GM20000 (cell line): ENCODE results near the gene CDH23.

Experiments
- DNase-seq: peaks from one replicate; pipeline ENCODE4 v3.0.0; 2012; ENCODE audit warnings: low spot score
- TF ChIP-seq, protein P1 (sequence below): IDR thresholded peaks from 2 replicates; pipeline ENCODE4 v1.5.1; 2012; ENCODE audit warnings: mild to moderate bottlenecking, control low read depth; ENCODE audit errors: extremely low read depth, missing control alignments

The CDH23 gene

DNA sequence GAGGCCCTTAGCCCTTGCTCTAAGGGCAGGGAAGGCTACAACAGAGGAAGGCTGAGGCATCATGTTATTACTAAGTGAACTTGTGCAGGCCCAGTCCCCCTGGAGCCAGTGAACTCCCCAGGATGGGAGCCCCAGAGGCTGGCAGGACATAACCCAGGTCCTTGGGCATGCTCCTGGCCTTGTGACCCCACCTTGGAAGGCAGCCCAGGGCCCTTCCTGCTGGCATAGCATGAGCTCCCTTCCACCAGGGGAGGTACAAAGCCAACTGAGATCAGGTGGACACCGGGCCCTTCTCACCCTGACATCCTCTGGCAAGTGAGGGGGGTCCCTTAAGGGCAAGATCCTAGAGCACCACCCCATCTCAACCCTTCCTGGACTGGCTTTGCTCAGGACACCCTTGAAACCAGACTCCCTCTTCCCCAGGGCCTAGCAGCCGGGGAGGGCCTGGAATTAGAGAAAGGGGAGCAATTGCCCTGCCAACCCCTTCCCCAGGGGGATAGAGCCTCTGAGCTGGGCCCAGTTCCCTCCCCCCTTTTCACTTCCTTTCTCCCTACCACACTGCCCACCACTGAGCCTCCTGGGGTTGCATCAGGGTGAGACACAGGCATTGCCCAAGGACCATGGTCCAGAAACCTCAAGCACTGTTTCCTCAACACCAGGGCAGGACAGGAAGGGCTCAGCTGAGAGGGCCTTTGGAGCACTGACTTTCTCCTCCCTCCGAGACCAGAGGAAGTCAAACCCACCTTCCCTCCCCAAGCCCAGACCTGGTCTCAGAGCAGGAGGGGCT lies 378.4 kb downstream of the CDH23 start:
- DNase-seq: no peak
- TF ChIP-seq, protein P1, sequence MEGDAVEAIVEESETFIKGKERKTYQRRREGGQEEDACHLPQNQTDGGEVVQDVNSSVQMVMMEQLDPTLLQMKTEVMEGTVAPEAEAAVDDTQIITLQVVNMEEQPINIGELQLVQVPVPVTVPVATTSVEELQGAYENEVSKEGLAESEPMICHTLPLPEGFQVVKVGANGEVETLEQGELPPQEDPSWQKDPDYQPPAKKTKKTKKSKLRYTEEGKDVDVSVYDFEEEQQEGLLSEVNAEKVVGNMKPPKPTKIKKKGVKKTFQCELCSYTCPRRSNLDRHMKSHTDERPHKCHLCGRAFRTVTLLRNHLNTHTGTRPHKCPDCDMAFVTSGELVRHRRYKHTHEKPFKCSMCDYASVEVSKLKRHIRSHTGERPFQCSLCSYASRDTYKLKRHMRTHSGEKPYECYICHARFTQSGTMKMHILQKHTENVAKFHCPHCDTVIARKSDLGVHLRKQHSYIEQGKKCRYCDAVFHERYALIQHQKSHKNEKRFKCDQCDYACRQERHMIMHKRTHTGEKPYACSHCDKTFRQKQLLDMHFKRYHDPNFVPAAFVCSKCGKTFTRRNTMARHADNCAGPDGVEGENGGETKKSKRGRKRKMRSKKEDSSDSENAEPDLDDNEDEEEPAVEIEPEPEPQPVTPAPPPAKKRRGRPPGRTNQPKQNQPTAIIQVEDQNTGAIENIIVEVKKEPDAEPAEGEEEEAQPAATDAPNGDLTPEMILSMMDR: no peak

DNA sequence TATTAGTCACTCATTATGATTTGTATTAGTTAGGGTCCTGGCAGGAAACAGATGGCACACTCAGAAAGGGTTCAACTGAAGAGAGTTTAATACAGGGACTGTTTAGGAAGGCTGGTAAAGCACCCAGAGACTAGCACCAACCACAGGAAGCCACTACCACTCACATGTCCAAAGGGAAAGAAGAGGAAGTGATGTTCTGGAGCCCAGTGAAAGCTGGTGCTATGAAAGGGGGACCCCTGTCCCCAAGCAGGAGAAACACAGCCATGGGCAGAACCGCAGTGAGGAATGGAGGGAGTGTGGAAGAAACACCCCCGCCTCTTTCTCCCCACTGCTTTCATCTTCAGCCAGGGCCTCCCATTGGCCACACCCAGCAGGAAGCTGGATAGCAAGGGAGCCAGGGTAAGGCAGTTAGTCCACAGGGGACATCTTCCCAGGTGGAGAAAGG lies 379.8 kb downstream of the CDH23 start:
- TF ChIP-seq, protein P1: no peak
- no peak for DNase-seq

DNA sequence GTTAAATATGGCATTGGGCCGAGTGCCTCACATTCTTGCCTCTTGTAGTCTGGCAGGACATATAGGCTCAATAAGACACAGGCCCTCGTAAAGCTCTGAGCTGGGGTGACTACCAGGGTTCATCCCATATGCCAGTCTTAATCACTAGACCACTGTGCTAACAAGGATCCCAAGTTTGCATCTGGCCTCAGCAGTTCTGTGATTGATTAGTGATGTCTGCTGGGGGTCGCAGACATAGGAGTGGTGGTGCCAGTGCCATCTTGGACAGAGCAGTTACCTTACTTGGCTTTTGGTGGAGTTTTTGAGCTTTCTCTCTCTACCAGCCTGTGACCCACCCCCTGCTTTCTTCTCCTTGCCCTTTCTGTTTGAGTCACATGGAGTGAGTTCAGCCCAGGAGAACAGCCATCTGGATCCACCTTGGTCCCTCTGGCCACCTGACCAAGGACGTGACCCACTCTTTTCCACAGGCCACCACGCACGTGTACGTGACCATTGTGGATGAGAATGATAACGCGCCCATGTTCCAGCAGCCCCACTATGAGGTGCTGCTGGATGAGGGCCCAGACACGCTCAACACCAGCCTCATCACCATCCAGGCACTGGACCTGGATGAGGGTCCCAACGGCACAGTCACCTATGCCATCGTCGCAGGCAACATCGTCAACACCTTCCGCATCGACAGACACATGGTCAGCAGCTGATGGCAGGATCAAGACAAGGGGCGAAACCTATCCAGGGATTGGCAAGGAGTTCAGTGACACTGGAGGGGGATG lies 380.7 kb downstream of the CDH23 start:
- TF ChIP-seq, protein P1: no peak
- no peak for DNase-seq

DNA sequence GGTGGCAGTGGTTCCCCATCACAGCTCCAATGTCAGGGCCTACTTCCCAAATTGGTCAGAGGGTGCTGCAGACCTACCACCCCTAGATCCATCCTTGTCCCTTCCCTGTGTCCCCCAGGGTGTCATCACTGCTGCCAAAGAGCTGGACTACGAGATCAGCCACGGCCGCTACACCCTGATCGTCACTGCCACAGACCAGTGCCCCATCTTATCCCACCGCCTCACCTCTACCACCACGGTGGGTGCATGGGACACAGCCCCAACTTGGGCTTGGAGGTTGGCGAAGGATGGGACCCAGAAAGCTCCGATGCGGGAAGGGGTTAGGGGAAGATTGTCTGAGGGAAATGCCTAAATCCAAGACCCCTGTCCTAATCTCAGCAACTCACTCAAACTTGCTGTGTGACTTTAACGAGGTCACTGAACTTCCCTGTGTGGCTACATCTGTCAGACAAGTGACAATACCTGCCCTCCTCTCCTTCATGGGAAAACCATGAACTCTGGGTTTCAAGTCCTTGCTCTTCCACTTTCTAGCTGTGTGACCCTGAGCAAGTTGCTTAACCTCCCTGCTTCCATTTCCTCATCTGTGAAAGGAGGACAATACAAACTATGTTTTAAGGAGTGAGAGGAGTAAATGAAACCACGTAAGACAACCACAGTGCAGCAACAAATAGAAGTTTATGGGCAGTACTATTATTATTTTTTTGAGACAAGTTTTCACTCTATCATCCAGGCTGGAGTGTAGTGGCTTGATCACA lies 381.5 kb downstream of the CDH23 start:
- TF ChIP-seq, protein P1: no peak
- no peak for DNase-seq

DNA sequence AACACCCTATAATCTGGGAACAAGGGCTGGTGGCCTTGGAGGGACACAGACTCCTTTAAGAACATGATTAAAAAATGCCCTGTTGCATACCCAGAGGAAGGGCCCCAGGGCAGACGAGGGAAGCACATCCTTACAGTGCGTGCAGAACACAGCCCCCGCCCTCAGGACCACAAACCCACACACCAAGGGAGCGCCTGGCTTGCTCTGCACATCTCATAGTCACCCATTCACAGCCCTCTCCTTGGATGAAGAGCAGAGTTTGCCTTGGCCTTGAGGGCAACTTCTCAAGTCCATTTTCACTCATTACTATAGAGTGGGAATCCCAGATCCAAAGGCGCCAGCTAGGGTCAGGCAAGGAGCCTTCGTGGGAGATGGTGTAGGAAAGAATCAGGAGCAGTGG lies 382.9 kb downstream of the CDH23 start:
- no peak for DNase-seq
- TF ChIP-seq, protein P1: no peak

DNA sequence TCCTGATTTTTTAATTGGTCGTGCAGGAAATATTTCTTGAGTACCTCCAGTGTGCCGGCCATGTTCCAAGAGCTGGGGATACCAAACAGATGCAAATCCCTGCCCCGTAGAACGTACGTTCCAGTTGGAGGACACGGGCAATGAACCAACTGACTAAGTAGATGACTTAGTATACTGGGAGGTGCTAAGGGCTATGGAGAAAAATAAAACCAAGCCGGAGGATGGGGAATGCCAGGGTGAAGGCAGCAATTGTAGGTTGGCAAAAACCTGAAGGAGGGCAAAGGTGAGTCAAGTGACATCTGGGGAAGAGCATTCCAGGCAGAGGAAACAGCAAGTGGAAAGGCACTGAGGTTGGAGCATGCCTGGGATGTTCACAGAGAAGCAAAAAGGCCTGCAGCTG lies 383.4 kb downstream of the CDH23 start:
- TF ChIP-seq, protein P1: no peak
- no peak for DNase-seq

DNA sequence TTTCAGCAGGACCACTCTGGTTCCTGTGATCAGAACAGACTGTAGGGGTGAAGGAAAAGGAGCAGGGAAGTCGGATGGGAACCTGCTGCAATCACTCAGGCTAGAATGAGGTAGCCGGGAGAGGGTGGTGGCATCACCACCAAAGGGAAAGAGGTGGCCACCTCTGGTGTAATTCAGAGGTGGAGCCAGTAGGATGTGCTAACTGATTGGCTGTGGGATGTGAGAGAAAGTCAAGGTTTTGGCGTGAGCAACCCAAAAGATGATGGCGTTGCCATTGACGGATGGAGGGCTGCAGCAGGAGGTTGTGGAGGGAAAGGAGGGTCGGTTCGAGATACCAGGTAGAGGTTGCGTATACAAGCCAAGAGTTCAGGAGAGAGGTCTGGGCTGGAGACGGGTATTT lies 384.0 kb downstream of the CDH23 start:
- DNase-seq: no peak
- TF ChIP-seq, protein P1: no peak
